Psoas muscle (tissue), 8 donors: ENCODE measurements around the gene MYCN. TPM values are rescaled to one million over a fixed set of nuclear protein-coding genes. Genes with fewer than 3 reads are reported as not detected.
"Not testable (repeated sequence)": the region's sequence is repeated elsewhere in the genome, so short reads cannot be mapped to it uniquely, and the experiment has no call there.

Source experiments
- ATAC-seq, 4 donors: fragments of 200-7000 bp; cut with Tn5 transposase; one replicate each; pipeline ENCODE4 v1.9.1; 2020; ENCODE audit warnings: moderate library complexity in 3 of 4, mild to moderate bottlenecking in 2 of 4
- DNase-seq, 2 donors: peaks; one replicate each; pipeline ENCODE4 v3.0.0-alpha.2; 2020
- H3K27ac ChIP-seq: fragments of 200-600 bp; one replicate; pipeline ENCODE4 v1.8.0; 2022
- H3K27me3 ChIP-seq, 3 donors: fragments of 200-600 bp in 1 of 3; one replicate each; pipeline versions ENCODE4 v1.6.1 to v1.8.0; 2013 to 2022; ENCODE audit warnings: low read length in 2 of 3, mild to moderate bottlenecking in 2 of 3, moderate library complexity in 1 of 3; ENCODE audit not compliant: insufficient read depth in 3 of 3
- H3K36me3 ChIP-seq, 2 donors: fragments of 200-600 bp in 1 of 2; one replicate each; pipeline versions ENCODE4 v1.6.1 to v1.8.0; 2013 to 2022; ENCODE audit warnings: low read depth in 1 of 2, mild to moderate bottlenecking in 1 of 2, moderate library complexity in 1 of 2; ENCODE audit not compliant: insufficient read depth in 1 of 2
- H3K4me1 ChIP-seq: fragments of 200-600 bp; one replicate; pipeline ENCODE4 v1.8.0; 2022
- H3K4me3 ChIP-seq: fragments of 200-600 bp; one replicate; pipeline ENCODE4 v1.8.0; 2022; ENCODE audit warnings: mild to moderate bottlenecking
- H3K9me3 ChIP-seq: fragments of 200-600 bp; one replicate; pipeline ENCODE4 v1.8.0; 2022
- CTCF ChIP-seq: fragments of 200-600 bp; IDR thresholded peaks from one replicate; pipeline ENCODE4 v1.8.0; 2022; ENCODE audit warnings: antibody characterized with exemption
- WGBS, 3 donors: extraction: QIAGEN DNeasy Blood & Tissue Kit; methylation state at CpG; one replicate each; pipeline versions ENCODE4 v1.1.6 to v1.1.7; 2013; 5-methylcytosine and 5-hydroxymethylcytosine counted together
- intact Hi-C, 2 donors: fragments of 100-400 bp; cut with DNase I; formaldehyde crosslinking; loops; one replicate each; pipeline versions ENCODE4 v1.11.0 to v1.14.2; 2022
- polyA plus RNA-seq, 3 donors: library from polyadenylated mRNA; stranded (reverse); fragments of 200-250 nt; gene quantifications; one replicate each; pipeline ENCODE4 v1.2.3, GENCODE V29; 2013
- total RNA-seq, 4 donors: library from RNA; stranded (reverse); fragmentation: NEBNext Ultra II Directional in 2 of 4; extraction: Animal tissue kit (Norgen Biotek cat#: 25700) in 2 of 4; gene quantifications; one replicate each; pipeline versions ENCODE4 v1.2.1 to v1.2.4, GENCODE V29; 2021 to 2023
- donor health status: healthy with polysubstance abuse.
- donor health status: DM: no; HTN: no; CAD: no; lungs with moderate emphysema.
- donor health status: Bipolar disorder and iron deficiency.
- donor health status: healthy.
- donor health status: DM: yes; HTN: yes; CAD: no.
- donor health status: DM: no; HTN: no; CAD: no.
- donor health status: DM: no; HTN: no; CAD: no.
- donor health status: DM: yes; HTN: yes; CAD: no.

MYCN gene
- total and polyA plus RNA-seq, 7 donors: 0.10 to 0.36 (median 0.25) TPM

- H3K27me3 ChIP-seq: no peaks in the 10 kb centered on the region
- ATAC-seq: no peak
- H3K27ac ChIP-seq: no peak overlapping the region
- WGBS, 3 donors: 90 to 95% (median 92%) methylated on average over 6 of the region's 6 CpGs
- intact Hi-C loops: loop anchor here in 1 of 2 donors (10.0 kb wide), 1 partner anchor 666 kb away; no protein-coding TSS in a partner anchor
- TF ChIP-seq CTCF: no peak
- H3K4me1 ChIP-seq: peaks cover 4% of the 10 kb centered on the region
- DNase-seq: no peak
- H3K36me3 ChIP-seq: no peaks in the 10 kb centered on the region
- H3K4me3 ChIP-seq: no peak overlapping the region
- H3K9me3 ChIP-seq: no peaks in the 10 kb centered on the region
Measured at GRCh38 chr2:15949126-15949525, 8.8 kb downstream of the MYCN start.

GRCh38 chr2:15949551-15949950, 9.2 kb downstream of the MYCN start:
- WGBS, 3 donors: 86 to 95% (median 88%) methylated on average over 5 of the region's 5 CpGs
- no peak for ATAC-seq
- no peak for TF ChIP-seq CTCF
- Histone ChIP-seq H3K27me3 (no peaks in the 10 kb centered on the region), H3K9me3 (no peaks in the 10 kb centered on the region), H3K4me3 (no peak overlapping the region), H3K36me3 (no peaks in the 10 kb centered on the region), H3K4me1 (peaks cover under 1% of the 10 kb centered on the region), H3K27ac (no peak overlapping the region)
- intact Hi-C loops: loop anchor here in 1 of 2 donors (10.0 kb wide), 1 partner anchor 665 kb away; no protein-coding TSS in a partner anchor
- no peak for DNase-seq

GRCh38 chr2:15950088-15950952, 10.0 kb downstream of the MYCN start:
- 79 to 84% (median 81%) methylated on average over 5 of the region's 5 CpGs for WGBS, 3 donors
- Histone ChIP-seq H3K36me3 (no peaks in the 10 kb centered on the region), H3K27ac (no peak overlapping the region), H3K4me3 (no peak overlapping the region), H3K4me1 (no peaks in the 10 kb centered on the region), H3K9me3 (no peaks in the 10 kb centered on the region), H3K27me3 (no peaks in the 10 kb centered on the region)
- intact Hi-C loops: no loop called here
- no peak for ATAC-seq
- no peak for DNase-seq
- no peak for TF ChIP-seq CTCF

GRCh38 chr2:15951936-15952335, 11.6 kb downstream of the MYCN start:
- intact Hi-C loops, H3K27me3 ChIP-seq, H3K4me3 ChIP-seq, H3K36me3 ChIP-seq, DNase-seq, H3K9me3 ChIP-seq, H3K4me1 ChIP-seq, ATAC-seq, H3K27ac ChIP-seq: not testable (repeated sequence)
- 95 to 98% (median 97%) methylated on average over 11 of the region's 11 CpGs for WGBS, 3 donors

- no peak for TF ChIP-seq CTCF
- no peak for DNase-seq
- Histone ChIP-seq H3K9me3 (no peaks in the 10 kb centered on the region), H3K4me1 (no peaks in the 10 kb centered on the region), H3K36me3 (no peaks in the 10 kb centered on the region), H3K4me3 (no peak overlapping the region), H3K27ac (no peak overlapping the region), H3K27me3 (no peaks in the 10 kb centered on the region)
- WGBS, 3 donors: 91 to 95% (median 91%) methylated on average over 10 of the region's 10 CpGs
- intact Hi-C loops: no loop called here
- ATAC-seq: no peak
Measured at GRCh38 chr2:15952451-15953146, 12.2 kb downstream of the MYCN start.
